ENCODE data around the gene PSMB3. TPM values are rescaled to one million over a fixed set of nuclear protein-coding genes. Genes with fewer than 3 reads are reported as not detected.

Gene PSMB3
- total RNA-seq, 1 donor from 2014 or later: 128 TPM

DNA sequence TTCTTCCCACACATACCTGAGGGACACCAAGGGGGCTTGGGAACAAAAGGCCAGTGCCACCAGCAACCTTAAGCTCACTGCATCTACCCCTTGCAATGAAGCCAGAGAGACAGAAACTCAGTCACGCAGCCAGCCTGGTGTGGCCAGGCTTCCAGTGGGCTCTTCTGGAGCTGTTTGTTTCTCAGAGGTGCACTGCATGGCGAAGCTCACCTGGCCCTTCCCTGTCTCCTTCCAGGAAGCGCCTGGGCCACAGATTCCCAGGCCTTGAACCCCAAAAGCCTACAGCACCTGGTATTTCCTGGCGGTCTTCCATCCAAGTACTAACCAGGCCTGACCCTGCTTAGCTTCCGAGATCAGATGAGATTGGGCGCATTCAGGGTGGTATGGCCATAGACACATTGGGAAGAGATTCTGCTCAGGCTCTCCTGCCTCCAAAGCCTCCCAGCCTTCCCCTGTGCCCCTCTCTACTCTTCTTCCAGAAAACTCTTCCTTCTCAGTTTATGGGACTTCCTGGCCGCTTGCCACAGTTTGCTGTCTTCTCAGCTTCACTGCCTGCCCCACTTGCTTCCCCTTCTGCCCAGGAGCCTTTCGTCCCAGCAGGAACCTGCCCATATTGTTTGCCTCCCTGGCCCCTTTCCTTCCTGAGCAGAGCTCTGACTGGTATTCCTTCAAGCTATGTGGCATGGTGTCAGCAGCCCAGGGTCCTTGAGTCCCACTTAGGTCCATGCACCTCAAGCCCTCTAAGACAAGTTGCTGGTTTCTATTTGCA, 20.8 kb upstream of the PSMB3 start:
- intact Hi-C loops (cut with DNase I): no loop called here
- peak overlapping the region; percentile 66 for H3K4me3 ChIP-seq
- H3K36me3 ChIP-seq: peaks cover 26% of the 10 kb centered on the region
- peak overlapping the region; percentile 79 for H3K27ac ChIP-seq
- no peaks in the 10 kb centered on the region for H3K9me3 ChIP-seq
- peaks cover 49% of the 10 kb centered on the region for H3K4me1 ChIP-seq
- no peak for ATAC-seq
- no peaks in the 10 kb centered on the region for H3K27me3 ChIP-seq (ENCODE audit: low read depth)
- TF ChIP-seq, protein P1, sequence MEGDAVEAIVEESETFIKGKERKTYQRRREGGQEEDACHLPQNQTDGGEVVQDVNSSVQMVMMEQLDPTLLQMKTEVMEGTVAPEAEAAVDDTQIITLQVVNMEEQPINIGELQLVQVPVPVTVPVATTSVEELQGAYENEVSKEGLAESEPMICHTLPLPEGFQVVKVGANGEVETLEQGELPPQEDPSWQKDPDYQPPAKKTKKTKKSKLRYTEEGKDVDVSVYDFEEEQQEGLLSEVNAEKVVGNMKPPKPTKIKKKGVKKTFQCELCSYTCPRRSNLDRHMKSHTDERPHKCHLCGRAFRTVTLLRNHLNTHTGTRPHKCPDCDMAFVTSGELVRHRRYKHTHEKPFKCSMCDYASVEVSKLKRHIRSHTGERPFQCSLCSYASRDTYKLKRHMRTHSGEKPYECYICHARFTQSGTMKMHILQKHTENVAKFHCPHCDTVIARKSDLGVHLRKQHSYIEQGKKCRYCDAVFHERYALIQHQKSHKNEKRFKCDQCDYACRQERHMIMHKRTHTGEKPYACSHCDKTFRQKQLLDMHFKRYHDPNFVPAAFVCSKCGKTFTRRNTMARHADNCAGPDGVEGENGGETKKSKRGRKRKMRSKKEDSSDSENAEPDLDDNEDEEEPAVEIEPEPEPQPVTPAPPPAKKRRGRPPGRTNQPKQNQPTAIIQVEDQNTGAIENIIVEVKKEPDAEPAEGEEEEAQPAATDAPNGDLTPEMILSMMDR (IDR thresholded peaks at IDR 0.05): no peak
- no peak for DNase-seq

- Histone ChIP-seq H3K4me1 (peaks cover 49% of the 10 kb centered on the region), H3K36me3 (peaks cover 36% of the 10 kb centered on the region), H3K9me3 (no peaks in the 10 kb centered on the region), H3K27me3 (ENCODE audit: low read depth) (no peaks in the 10 kb centered on the region), H3K4me3 (no peak overlapping the region), H3K27ac (peak overlapping the region; percentile 27)
- intact Hi-C loops (cut with DNase I): no loop called here
- TF ChIP-seq, protein P1 (IDR thresholded peaks at IDR 0.05): no peak
- DNase-seq (no peak), ATAC-seq (no peak)
Observed at GRCh38 chr17:38732376-38733281, 19.9 kb upstream of the PSMB3 start.

DNA sequence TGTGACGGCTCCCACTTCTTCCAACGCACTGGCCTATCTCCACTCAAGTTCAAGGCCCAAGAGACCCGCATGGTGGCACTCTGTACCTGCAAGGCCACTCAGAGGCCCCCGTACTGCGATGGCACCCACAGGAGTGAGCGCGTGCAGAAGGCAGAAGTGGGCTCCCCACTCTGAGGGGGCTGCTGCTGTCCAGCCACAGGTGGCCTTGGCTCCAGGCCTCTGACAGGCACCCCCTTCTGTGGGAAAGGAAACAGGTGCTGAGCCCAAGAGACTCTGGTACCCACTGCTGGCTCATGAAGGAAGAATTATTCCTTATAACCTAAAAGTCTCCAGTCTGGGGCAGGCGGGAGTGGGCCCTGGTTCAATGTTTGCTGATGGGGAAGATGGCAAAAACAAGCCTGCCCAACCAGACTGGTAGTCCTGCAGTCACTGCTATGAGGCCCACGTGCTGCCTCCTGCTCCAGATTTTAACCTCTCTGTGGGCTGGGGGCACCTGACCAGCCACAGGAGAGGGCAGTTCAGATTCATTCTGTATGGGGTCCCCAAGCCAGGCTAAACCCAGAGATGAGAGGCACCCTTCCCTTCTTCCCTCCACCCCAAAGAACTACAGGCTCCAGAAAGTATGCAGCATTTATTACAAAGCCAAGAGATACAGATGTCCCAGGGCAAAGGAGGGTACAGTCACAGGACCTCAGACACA, 19.1 kb upstream of the PSMB3 start:
- Histone ChIP-seq H3K27me3 (ENCODE audit: low read depth) (no peaks in the 10 kb centered on the region), H3K4me1 (peaks cover 46% of the 10 kb centered on the region), H3K9me3 (no peaks in the 10 kb centered on the region), H3K36me3 (peaks cover 44% of the 10 kb centered on the region), H3K4me3 (no peak overlapping the region), H3K27ac (peak overlapping the region; percentile 27)
- TF ChIP-seq, protein P1 (IDR thresholded peaks at IDR 0.05): no peak
- intact Hi-C loops (cut with DNase I): no loop called here
- DNase-seq (no peak), ATAC-seq (no peak)

DNA sequence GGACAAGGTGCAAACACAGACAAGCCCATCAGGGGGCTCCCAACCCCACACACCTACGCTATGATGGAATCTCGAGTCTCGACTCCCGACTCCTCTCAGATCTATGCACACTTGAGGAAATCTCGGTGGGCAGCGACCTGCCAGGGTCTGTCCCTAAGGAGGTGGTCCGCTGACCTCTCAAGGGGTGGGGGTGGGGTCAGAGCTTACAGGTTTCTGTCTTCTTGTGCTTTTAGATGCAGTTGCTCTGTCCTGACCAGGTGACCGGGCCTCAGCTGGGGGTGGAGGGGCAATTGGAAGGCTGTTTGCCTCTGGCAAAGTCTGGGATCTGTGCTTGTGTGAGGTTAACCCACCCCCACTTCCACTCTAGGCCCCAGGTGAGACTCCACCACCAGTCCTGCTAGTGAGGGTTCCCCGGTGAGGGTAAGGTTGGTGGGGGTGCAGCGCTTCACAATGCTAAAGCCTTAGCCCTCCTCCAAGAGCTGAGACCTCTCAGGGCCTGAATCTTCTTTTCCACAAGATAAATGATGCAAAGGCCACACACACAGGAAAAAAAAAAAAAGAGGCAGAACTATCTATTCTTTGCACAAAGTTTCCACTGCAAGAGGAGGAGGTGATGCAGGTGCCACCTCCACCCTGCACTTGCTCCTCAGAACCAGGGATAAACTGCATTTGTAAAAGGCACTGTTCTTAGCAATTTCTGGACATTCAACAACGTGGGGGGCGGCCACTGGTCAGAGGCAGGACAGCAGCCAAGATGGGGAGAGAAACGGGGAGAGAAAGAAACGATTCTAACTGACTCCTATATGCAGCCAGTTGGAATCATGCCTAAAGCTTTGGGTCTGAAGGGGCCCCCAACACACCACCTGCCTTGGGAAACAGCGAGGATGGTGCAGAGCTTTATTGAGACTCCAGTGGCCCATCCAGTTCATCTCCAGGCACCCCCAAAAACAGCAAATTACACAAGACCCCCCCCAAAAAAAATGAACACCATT, 18.3 kb upstream of the PSMB3 start:
- H3K4me3 ChIP-seq: no peak overlapping the region
- H3K4me1 ChIP-seq: peaks cover 38% of the 10 kb centered on the region
- no peak for DNase-seq
- intact Hi-C loops (cut with DNase I): no loop called here
- TF ChIP-seq, protein P1 (IDR thresholded peaks at IDR 0.05): no peak
- ATAC-seq: no peak
- H3K27me3 ChIP-seq (ENCODE audit: low read depth): no peaks in the 10 kb centered on the region
- no peaks in the 10 kb centered on the region for H3K9me3 ChIP-seq
- H3K27ac ChIP-seq: no peak overlapping the region
- H3K36me3 ChIP-seq: peaks cover 52% of the 10 kb centered on the region

Measured in lower lobe of right lung (tissue), 2 donors.